GM19043 (cell line): ENCODE measurements around the gene NOL6.
"Not testable (repeated sequence)": the region's sequence is repeated elsewhere in the genome, so short reads cannot be mapped to it uniquely, and the experiment has no call there.

Source experiments
- ATAC-seq: cut with Tn5 transposase; IDR thresholded peaks from one replicate; pipeline ENCODE4 v1.9.1; 2021; ENCODE audit warnings: low read depth; ENCODE audit not compliant: unreplicated experiment

The NOL6 gene

DNA sequence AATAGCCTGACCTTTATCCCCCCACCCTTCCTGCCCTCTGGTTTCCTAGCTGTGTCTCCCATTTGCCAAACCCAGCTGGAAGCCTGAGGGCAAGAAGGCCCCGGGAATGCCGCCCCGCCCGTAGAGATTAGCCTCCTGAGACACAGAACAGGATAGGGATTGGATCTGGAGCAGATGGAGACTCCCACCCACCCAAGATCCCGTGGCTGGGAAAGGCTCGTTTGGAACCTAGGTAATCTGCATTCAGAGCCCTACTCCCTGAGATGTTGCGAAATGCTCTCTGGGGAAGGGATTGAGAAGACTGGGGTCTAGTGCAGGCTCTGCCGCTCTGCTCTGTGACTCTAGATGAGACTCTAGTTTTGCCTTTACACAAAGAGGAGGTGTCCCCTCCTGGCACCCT is 37.3 kb downstream of the NOL6 start:
- no peak for ATAC-seq

- no peak for ATAC-seq
These were observed 37.9 kb downstream of the NOL6 start for GRCh38 chr9:33435821-33436277.

DNA sequence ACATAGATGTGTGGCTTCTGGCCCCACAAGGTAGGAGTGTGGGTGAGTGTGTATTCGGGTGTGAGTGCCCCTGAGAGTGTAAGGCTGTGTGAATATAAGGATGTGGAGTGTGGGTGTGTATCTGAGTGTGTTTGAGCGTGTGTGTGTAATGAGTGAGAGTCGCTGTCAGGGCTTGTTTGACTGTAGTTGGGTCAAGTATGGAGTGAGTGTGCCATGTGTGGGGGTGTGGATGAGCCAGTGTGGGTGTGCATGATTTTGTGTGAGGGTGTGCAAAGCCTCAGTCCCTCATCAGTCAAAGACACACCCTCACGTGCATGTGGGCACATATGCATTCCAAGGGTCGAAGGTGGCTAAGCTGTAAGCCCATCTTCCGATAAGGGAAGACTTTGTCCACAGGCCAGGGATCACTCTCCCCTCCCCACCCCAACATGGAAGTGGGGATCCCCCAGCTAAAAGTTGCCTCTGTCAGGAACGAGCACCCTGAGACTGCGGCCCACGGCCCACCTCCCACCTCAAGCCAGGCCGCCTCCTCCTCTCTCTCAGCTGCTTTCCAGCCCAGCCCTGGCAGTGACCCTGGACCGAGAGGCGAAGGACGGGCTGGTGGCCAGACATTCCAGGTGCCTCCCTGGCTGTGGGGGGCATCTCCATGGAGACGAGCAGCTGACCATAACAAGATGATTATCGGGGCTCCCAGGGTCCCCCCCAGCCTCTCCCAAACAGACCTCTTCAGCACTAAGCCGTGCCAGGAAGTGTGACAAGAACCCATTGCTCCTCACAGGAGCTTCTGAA is 39.2 kb downstream of the NOL6 start:
- no peak for ATAC-seq

DNA sequence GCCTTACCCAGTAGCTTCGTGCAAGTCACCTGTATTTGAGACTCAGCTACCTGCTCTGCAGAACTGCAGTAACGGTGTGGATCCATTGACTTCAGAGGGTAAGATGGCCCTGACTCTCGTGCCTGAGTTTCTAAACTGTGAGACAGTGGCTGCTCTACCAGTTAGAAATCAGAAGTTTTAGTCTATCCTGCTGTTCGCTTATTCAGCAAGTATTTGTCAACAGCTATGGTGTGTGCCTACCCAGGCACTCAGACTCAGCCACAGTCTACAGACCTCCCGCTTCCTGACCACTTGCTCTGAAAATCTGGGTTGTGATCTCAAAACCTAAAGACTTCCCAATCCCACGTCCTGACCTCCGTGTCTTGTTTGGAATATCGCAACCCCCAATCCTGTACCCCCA is 39.9 kb downstream of the NOL6 start:
- ATAC-seq: no peak

DNA sequence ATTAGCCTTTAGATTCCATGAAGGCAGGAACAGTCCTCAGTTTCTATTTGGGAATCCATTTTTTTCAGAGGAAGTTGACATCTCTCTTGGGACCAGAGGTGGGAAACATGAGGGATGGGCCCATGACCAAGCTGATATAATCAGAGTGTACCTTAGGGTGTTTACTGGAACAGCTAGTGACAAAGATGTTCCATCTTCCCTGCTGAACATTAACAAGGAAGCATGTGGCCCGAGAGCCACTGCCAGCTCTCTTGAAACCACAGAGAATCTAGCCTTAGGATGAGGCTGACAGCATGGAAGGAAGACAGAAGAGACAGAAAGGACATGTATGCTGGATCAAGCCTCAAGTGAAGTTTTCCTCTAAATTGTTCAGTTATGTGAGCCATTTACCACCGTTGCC is 42.3 kb downstream of the NOL6 start:
- ATAC-seq: no peak

GRCh38 chr9:33430942-33431341 is 42.8 kb downstream of the NOL6 start:
- no peak for ATAC-seq

DNA sequence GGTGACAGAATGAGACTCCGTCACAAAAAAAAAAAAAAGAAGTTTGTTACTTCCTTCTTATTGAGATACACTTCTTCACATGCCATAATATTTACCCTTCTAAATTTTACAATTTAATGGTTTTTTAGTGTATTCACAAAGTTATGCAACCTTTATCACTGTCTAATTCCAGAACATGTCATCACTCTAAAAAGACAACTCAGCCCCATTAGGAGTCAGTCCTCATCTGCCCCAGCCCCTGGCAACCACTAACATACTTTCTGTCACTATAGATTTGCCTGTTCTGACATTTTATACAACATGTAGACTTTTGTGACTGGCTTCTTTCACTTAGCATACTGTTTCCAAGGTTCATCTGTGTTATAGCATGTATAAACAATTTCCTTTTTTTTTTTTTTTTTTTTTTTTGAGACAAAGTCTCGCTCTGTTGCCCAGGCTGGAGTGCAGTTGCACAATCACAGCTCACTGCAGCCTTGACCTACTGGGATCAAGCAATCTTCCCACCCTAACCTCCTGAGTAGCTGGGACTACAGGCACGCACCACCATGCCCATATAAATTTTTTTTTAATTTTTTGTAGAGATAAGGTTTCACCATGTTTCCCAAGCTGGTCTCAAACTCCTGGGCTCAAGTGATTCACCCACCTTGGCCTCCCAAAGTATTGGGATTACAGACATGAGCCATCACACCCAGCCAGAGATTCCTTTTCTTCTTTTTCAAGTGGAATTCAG is 44.3 kb downstream of the NOL6 start:
- no peak for ATAC-seq

DNA sequence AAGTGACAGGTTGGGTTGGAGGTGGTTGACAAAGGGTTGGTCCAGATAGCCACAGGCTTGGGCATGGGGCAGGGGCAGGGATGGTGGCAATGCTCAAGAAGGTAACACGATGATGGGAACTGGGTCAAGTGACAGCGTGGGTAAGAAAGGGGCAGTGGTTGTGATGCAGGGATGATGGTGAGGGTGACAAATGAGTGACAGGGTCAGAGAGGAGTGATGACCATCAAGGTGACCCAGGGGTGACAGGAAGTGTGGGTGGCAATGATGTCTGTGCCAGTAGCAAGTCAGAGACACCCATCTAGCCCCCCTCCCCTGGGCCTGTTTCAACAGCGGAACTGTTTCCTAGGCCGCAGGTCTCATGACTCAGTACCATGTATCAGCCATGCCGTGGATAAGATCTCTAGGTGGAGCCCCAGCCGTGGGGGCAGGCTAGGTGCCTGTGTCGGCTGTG is 46.9 kb downstream of the NOL6 start:
- no peak for ATAC-seq

- no peak for ATAC-seq
These were observed 48.6 kb downstream of the NOL6 start for GRCh38 chr9:33425128-33425533.

GRCh38 chr9:33424492-33424891 is 49.2 kb downstream of the NOL6 start:
- ATAC-seq: not testable (repeated sequence)

GRCh38 chr9:33424043-33424442 is 49.7 kb downstream of the NOL6 start:
- not testable (repeated sequence) for ATAC-seq

DNA sequence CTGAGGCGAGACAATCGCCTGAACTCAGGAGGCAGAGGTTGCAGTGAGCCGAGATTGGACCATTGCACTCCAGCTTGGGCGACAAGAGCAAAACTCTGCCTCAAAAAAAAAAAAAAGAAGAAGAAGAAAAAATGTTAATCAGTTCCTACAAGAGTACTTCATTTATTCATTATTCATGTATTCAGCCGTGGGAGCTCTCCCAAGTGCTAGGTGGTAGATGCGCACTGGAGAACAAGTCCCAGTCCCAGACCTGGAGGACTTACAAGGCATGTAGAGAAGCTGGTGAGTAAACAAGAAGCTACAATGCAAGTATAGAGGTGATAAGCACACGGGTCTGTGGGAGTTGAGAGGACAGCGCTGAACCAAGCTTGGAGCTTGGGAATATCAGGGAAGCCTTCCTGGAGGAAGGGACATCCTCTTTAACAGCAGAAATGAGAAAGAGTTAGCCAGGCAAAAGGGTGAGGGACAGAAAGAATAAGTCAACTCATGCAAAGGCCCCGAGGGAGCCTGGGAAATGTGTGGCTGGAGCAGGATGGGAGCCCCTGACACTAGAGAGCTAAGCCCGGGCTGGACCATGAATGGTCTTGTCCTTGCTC is 53.9 kb downstream of the NOL6 start:
- ATAC-seq: no peak

DNA sequence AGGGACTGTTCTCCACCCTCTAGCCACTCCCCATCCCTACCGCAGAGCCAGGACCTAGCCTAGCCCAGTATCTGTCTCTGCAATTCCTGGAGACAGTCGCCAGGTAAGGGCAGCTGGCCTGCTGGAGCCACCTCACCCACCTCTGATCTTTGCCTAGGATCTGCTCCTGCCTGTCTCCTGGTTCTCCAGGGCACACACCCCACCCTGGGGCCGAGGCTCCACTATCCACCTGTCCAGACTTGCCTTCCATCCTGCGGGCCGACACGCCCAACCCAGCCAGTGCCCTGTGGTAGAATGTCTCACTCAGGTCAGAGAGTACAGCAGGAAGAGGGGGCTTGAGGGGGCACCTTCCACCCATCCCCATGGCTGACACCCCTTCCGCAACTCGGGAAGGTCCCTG is 55.6 kb downstream of the NOL6 start:
- no peak for ATAC-seq

DNA sequence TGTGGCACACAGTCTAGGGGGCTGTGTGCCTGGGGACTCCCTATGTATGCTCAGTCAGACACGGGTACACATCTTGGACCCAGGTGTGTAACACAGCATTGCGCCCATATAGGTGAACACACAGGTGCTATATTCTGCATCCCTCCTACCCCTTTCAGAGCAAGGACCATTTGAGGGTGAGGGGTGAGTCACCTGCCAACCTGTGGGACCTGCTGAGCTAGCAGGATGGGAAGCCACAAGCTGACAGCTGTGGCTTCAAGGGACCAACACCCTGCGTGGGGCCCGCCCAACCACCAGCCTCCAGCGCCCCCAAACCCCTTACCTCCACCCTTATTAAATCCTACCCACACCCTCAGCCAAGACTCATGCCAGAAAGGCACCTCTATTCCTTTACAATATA is 56.7 kb downstream of the NOL6 start:
- no peak for ATAC-seq

DNA sequence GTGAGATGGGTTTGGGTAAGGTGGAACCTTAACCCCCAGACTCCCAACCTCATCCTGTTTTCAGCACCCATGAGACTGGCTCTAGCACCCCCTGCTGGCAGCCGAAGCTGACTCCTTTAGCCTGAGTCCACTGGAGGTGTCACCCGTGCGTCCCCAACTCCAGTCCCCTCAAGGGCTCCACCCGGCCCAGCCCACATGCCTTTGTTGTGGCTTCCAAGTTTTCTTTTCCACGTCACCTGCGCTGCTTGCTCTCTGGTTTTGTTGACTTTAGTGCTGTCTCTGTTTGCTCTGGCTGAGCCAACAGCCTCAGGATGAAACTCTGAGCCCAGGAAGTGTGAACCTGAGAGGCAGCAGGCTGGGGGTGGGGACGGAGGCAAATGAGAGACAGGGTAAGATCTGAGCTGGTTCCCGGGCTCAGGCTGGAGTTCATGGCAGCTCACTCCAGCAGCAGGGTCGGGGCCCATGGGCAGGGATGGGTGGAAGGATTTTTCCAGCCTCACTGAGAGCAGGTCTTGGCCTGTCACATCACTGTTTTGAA is 58.2 kb downstream of the NOL6 start:
- ATAC-seq: peak; percentile 72

DNA sequence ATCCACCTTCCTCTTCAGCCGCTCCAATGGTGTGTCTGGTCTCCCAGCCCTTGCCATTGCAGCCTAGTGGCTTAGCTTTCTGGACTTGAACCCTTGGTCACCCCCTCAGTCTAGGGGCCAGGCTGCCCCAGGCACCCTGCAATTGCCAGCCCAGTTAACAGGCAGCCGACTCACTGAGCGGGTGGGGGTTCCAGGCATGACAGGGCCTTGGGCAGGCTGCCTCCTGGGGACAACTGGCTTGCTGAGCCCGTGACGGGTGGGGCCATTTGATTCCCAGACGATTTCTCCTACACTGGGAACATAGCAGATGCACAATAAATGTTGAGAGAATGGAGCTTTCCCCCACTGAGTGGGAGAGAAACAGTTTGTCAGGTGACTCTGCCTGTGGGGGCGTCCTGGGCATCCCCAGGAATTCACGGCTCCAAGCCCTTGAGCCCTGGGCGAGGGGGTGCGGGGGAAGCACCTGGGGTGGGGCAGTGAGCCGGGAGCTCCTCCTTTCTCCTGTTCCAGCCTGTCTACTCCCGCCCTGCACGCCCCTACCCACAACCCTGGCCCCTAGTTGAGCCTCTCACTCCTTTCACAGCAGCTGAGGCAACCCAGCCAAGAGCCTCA is 58.7 kb downstream of the NOL6 start:
- ATAC-seq: no peak

- ATAC-seq: no peak
These were observed 59.5 kb downstream of the NOL6 start for GRCh38 chr9:33414268-33414667.
